Left colon (tissue), 2 donors: ENCODE results near the gene DLGAP4. TPM values are rescaled to one million over a fixed set of nuclear protein-coding genes. Genes with fewer than 3 reads are reported as not detected.
A peak's percentile ranks its signal among the peaks of the same experiment; 100 is the strongest.

Source experiments
- ATAC-seq: fragments of 200-7000 bp; cut with Tn5 transposase; one replicate; pipeline ENCODE4 v1.9.1; 2020; ENCODE audit warnings: mild to moderate bottlenecking, moderate library complexity
- DNase-seq, 2 donors: peaks; one replicate each; pipeline ENCODE4 v3.0.0-alpha.2; 2020
- intact Hi-C, 2 donors: fragments of 100-400 bp; cut with DNase I in 1 of 2; cut with micrococcal nuclease in 1 of 2; formaldehyde crosslinking; loops; one replicate each; pipeline versions ENCODE4 v1.11.2 to v1.14.0; 2022; cut with DNase I, micrococcal nuclease
- total RNA-seq, 2 donors: library from RNA; stranded (reverse); fragmentation: NEBNext Ultra II Directional; extraction: Animal tissue kit (Norgen Biotek cat#: 25700); gene quantifications; one replicate each; pipeline ENCODE4 v1.2.1, GENCODE V29; 2021
- donor health status: DM: no; HTN: no; CAD: no.
- donor health status: DM: yes; HTN: yes; CAD: no.

Gene DLGAP4
- total RNA-seq, 2 donors from 2014 or later = 39.2 to 47.4 TPM

GRCh38 chr20:36424314-36424713, 118.2 kb downstream of the DLGAP4 start:
- DNase-seq = no peak
- ATAC-seq = no peak
- intact Hi-C loops = no loop called here

DNA sequence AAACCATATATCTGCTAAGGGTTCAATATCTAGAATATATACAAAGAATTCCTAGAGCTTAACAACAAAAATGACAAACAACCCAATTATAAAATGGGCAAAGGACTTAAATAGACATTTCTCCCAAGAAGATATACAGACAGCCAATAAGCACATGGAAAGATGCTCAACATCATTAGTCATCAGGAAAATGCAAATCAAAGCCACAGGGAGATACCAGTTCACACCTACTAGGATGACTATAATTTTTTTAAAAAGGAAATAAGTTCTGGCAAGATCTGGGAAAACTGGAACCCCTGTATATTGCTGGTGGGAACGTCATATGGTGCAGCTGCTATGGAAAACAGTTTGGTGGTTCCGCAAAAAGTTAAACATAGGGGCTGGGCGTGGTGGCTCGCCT, 119.0 kb downstream of the DLGAP4 start:
- DNase-seq = no peak
- ATAC-seq = no peak
- intact Hi-C loops = no loop called here

- ATAC-seq (no peak), DNase-seq (no peak)
- intact Hi-C loops = loop anchor here in 1 of 2 donors (10.0 kb wide), 1 partner anchor 227 kb away; no protein-coding TSS in a partner anchor
These were observed 125.5 kb downstream of the DLGAP4 start for GRCh38 chr20:36431604-36432003.

GRCh38 chr20:36432096-36432495, 126.0 kb downstream of the DLGAP4 start:
- DNase-seq (no peak), ATAC-seq (no peak)
- intact Hi-C loops = loop anchor here in 1 of 2 donors (10.0 kb wide), 1 partner anchor 227 kb away; no protein-coding TSS in a partner anchor

GRCh38 chr20:36434383-36434782, 128.2 kb downstream of the DLGAP4 start:
- no peak for ATAC-seq
- no peak for DNase-seq
- intact Hi-C loops = loop anchor here in 1 of 2 donors (10.0 kb wide), 1 partner anchor 230 kb away; no protein-coding TSS in a partner anchor

GRCh38 chr20:36435124-36435523, 129.0 kb downstream of the DLGAP4 start:
- no peak for ATAC-seq
- no peak for DNase-seq
- intact Hi-C loops = loop anchor here in 1 of 2 donors (10.0 kb wide), 1 partner anchor 230 kb away; no protein-coding TSS in a partner anchor

GRCh38 chr20:36435592-36436541, 129.7 kb downstream of the DLGAP4 start:
- ATAC-seq (peak; percentile 94), DNase-seq (peak; percentile 81 to 86)
- intact Hi-C loops = loop anchor here in 1 of 2 donors (10.0 kb wide), 1 partner anchor 231 kb away; no protein-coding TSS in a partner anchor

DNA sequence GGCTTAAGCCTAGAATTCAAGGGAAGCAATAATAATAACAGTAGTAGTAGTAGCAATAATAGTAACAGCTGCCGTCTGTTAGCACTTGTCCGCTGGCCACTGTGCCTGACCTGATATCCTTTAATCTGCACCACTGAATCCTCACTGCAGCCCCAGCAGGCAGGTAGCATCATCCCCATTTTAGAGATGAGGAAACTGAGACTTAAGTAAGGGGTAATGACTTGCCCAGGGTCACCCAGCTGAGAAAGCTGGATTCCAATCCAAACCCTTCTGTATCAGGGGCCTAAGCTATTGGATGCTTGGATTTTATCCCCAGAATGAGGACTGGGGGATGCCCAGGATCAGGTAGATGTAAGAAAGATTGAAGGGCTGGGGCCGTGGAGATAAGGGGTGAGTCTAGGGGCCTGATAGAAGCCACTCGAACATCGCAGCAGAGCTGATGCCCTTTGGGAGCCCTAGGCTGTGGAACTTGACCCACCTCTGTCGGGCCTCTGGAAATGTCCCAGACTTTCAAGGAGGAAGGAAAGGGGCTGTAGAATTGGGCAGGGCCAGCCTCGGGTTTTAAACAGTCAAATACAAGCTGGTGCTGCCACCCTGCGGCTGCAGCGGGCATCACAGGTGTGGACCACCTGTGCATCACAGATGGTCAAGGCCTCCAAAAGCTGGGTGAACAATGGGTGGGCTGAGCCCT, 133.0 kb downstream of the DLGAP4 start:
- ATAC-seq (peak; percentile 67), DNase-seq (peak; percentile 41 to 68)
- intact Hi-C loops = loop anchor here in 1 of 2 donors (10.0 kb wide), 1 partner anchor 234 kb away; no protein-coding TSS in a partner anchor

GRCh38 chr20:36439731-36440072, 133.6 kb downstream of the DLGAP4 start:
- ATAC-seq (no peak), DNase-seq (no peak)
- intact Hi-C loops = loop anchor here in 1 of 2 donors (10.0 kb wide), 1 partner anchor 235 kb away; no protein-coding TSS in a partner anchor

DNA sequence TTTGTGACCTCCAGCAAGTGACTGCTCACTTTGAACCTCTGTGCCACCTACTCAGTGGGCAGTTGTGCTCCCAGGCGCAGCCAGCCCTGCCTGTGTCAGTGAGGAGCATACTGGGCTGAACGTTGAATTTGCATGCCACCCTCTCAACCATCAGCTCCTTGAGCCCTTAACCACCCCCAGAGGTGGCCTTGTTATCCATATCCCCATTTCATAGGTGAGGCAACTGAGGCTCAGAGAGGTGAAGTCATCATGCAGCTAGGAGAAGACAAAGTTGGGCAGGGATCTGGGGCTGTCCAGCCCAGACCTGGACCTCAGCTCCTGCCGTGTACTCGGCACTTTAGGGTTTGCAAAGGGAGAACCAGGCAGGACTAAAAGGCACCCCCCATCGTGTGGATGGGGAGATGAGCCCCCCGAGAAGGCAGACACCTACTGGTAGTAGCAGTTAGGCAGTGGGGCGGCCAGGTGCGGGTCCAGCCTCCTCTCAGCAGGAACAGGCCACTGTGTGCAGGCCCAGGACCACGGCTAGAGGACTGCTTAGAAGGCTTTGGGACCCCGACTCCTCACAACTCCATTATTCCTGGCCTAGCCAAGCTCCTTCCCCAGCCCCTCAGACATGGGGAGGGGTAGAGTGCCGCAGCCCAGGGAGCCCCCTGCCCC, 134.4 kb downstream of the DLGAP4 start:
- no peak for DNase-seq
- intact Hi-C loops = no loop called here

DNA sequence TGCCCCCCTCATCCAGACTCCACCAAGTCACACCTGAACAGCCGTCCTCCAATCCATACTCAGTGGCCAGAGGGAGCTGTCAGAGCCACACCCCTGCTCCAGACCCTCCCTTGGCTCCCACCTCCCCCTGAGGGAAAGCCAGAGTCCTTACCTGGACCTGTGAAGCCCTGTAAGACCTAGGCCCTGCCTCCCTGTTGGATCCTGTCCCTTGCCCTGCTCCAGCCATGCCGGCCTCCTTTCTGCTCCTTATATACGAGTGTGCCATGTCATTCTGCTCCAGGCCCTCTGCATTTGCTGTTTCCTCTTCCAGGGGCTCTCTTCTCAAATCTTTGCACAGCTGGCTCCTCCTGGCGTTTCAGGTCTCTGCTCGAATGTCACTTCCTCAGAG, 134.9 kb downstream of the DLGAP4 start:
- intact Hi-C loops = no loop called here
- ATAC-seq = no peak

More for the DNA sequence above, 134.4 kb downstream of the DLGAP4 start:
- no peak for ATAC-seq

GRCh38 chr20:36441416-36441815, 135.3 kb downstream of the DLGAP4 start:
- no peak for ATAC-seq
- DNase-seq = no peak
- intact Hi-C loops = no loop called here

More for the DNA sequence above, 134.9 kb downstream of the DLGAP4 start:
- no peak for DNase-seq

GRCh38 chr20:36445847-36446246, 139.7 kb downstream of the DLGAP4 start:
- intact Hi-C loops = no loop called here
- ATAC-seq (no peak), DNase-seq (no peak)

DNA sequence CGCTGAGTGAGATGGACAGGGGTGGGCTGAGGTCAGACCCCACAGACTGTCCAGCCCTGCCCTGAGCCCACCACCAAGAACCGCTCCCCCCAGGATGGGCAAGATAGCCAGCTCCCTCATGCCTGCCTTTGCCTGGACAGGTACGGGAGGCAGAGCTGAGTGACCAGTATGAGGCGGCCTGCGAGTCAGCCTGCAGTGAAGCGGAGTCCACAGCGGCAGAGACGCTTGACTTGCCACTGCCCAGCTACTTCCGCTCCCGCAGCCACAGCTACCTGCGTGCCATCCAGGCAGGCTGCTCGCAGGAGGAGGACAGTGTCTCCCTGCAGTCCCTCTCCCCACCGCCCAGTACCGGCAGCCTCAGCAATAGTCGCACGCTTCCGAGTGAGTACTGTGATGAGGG, 140.4 kb downstream of the DLGAP4 start:
- no peak for DNase-seq
- intact Hi-C loops = no loop called here
- no peak for ATAC-seq

DNA sequence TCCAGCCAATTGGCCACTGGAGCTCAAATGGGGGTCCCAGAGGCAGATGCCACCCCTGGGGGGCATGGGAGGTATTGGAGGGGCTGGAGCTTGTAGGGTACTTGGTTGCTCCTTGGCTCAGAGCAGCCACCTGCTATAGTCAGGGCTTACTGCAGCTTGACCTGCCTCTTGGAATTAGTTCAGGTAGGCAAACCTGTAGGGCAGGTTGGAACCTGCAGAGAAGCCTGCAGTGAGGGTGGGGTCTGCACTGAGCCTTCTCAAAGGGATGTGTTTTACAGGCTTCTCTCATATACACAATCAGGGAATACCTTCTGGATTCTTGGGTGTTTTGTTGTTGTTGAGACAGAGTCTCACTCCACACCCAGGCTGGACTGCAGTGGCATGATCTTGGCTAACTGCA, 141.0 kb downstream of the DLGAP4 start:
- ATAC-seq (no peak), DNase-seq (no peak)
- intact Hi-C loops = no loop called here

- intact Hi-C loops = no loop called here
- no peak for ATAC-seq
- no peak for DNase-seq
These were observed 143.5 kb downstream of the DLGAP4 start for GRCh38 chr20:36449663-36450062.

DNA sequence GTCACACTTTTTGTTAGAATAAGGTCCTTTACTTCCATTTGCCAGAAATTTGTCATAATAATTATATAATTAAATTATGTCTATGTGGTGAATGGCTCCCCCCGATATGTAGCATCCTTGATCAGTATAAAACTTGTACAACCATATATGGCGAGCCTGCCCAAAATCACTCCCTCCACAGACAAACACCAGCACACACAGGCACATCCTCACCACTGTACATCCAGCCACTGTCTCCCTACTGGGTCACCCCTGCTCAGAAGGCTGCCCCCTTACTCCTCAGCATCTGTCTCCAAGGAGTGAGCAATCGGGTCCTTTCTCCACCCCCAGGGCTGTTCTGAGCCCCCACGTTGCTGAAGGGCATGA, 148.2 kb downstream of the DLGAP4 start:
- intact Hi-C loops = no loop called here
- ATAC-seq (no peak), DNase-seq (no peak)

DNA sequence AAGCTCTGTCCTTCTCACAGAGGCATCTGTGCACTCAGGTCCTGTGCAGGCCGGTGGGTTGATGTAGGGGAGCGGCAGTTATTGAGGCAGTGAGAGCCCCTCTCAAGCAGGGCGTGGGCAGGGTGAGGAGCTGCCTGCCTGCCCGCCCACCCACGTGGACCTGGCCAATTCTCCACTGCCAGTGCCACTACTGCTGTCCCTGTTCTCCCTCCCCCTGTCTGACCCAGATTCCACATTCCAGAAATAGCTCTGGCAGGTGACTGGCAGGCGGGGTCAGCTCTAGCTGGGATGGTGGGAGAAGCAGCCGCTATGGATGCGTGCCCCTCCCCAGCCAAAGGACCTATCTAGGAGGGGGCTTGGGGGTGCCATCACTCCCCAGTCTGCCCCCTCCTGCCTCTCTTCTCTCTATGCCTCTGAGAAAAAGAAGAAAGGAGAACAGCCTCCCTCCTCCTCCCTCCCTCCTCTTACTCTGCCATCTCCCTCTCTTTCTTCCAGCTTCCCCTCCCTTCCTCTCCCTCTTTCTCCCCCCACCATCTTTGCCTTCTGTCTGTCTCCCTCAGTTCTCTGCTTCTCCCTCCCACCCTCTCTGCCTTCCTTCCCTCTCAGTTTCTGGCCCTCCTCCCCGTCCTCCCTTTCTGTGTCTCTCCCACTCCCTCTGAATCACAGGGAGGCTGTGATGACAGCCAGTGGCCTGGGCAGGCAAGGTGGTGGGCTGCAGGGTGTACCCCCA, 148.7 kb downstream of the DLGAP4 start:
- intact Hi-C loops = no loop called here
- no peak for DNase-seq
- ATAC-seq = no peak
